ENCODE results near the gene VASH1.

DNA sequence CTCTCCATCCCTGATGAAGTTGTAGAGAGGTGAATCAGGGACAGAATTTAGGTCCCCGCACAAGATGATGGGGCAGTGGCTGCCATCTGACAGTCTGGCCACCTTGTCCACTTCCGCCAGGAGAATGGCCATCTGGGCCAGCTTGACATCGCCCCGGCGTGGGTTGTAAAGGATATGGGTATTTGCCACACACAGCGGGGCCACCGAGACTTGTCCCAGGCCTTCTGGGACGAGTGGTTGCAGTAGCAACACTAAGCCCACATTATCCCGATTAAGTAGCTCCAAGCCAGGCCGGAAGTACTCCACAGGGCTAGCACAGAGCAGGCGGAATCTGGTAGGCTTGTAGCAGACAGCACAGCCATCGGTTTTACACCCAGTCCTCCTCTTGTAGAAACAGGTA is 45.2 kb downstream of the VASH1 start:
- TF ChIP-seq, protein P1, sequence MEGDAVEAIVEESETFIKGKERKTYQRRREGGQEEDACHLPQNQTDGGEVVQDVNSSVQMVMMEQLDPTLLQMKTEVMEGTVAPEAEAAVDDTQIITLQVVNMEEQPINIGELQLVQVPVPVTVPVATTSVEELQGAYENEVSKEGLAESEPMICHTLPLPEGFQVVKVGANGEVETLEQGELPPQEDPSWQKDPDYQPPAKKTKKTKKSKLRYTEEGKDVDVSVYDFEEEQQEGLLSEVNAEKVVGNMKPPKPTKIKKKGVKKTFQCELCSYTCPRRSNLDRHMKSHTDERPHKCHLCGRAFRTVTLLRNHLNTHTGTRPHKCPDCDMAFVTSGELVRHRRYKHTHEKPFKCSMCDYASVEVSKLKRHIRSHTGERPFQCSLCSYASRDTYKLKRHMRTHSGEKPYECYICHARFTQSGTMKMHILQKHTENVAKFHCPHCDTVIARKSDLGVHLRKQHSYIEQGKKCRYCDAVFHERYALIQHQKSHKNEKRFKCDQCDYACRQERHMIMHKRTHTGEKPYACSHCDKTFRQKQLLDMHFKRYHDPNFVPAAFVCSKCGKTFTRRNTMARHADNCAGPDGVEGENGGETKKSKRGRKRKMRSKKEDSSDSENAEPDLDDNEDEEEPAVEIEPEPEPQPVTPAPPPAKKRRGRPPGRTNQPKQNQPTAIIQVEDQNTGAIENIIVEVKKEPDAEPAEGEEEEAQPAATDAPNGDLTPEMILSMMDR (conservative IDR thresholded peaks at IDR 0.05 in 1 of 2, IDR thresholded peaks at IDR 0.05 in 1 of 2; ENCODE audit: low read depth in 1 of 2, low read length in 2 of 2), result no peak
- TF ChIP-seq EZH2 (IDR thresholded peaks at IDR 0.05; ENCODE audit: low read length, missing control alignments), result no peak
